CD4-positive, alpha-beta T cell treated with Interferon alpha-2 for 1 hour (primary cell): ENCODE results near the gene MRPL44.

ENCODE experiments used
- DNase-seq, 2 donors: peaks; one replicate each; pipeline ENCODE4 v3.0.0-alpha.2; 2020 to 2022

MRPL44 gene

DNA sequence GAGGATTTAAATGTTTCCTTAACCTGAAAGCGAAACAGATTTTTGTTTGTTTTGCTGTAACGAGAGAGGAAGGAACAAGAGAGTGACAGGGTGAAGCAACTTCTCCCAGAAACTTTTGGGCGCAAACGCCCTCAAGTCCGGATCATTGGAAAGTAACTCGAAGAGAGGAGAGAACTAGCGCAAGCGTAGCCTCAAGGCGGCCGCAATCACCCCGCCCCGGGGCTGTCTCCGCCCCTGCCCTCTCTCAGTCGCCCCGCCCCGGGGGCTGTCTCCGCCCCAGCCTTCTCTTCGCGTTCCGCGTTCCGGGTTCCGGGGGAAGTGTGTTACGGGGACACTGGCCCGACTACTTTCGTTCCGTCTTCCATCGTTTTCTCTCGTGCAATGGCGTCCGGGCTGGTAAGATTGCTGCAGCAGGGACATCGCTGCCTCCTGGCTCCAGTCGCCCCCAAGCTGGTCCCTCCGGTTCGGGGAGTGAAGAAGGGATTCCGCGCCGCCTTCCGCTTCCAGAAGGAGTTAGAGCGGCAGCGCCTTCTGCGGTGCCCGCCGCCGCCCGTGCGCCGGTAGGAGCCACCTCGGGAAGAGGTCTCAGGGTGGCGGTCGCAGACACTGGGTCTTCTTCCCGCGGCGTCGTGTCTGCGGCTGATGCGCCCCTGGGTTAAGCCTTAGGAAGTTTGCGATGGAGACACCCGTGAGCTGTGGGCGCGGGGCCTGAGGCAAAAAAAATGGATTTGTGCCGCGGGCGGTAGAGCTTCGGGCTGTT is at the start of gene MRPL44:
TSS of gene MRPL44 (plus strand) at position 372 of the 760 bp plus-strand sequence. CDS start at position 382, 10 bp downstream.
- DNase-seq = peak; percentile 93 to 96

DNA sequence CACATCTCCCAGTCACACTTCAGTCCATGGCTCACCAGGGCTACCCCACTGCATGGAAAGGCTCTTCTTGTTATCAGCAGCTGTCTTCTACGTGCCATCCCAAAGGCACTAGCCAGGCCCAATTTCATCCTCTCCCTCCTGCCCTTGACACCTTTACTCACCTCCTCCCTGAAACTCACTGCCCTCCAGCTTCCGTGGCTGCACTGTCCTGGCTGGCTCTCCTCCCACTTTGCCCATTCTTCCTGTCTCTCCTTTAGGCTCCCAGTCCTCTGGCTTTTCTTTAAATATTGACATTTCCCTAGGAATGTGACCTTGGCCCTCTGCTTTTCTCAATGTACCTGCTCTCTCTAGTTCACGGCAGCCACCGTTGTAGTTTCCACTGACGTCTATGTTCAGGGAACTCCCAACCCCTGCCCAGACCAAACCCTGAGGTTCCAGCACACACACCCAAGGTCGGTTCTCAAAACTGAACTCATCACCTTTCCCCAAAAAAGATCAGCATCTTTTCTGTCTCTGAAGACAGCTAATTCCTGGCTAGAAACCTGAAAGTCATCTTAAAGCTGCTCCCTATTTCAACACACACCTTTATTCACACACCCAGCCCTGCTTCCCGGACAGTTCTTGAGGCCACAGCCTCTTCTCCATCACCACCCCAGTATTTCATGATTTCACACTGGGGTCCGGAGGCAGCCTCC is 48.8 kb upstream of the MRPL44 start:
- no peak for DNase-seq

DNA sequence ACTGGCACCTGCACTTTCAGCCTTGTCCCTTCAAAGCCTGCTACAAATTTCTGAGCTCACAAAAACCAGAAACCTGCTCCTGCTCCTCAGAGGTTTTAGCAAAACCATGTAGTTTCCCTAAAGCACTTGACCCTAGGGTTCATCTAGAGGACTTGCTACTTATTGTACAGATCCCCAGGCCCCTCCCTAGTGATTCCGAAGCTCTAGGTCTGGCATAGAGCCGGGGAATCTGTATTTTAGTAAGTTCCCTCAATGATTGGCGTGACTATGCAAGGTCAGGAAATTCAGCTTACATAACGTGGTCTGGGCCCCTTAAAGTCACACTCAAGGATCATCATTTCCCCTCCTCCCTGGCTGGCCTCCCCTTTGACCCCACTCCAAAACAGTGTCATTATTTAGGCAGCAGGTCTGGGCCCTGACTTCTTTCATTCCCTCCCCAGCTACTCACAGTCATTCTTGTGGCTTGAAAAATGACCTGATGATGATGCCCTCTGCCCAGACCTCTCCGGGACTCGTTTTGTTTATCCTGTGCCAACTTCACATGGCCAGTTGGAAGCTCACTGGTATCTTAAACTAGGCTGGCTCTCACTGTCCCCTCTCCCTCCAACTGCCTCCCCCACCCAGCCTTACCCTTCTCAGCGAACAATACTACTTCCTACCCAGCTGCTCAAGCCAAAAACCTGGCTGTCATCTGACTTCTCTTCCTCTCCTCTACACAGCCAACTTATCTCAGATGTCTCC is 48.1 kb upstream of the MRPL44 start:
- DNase-seq = no peak

DNA sequence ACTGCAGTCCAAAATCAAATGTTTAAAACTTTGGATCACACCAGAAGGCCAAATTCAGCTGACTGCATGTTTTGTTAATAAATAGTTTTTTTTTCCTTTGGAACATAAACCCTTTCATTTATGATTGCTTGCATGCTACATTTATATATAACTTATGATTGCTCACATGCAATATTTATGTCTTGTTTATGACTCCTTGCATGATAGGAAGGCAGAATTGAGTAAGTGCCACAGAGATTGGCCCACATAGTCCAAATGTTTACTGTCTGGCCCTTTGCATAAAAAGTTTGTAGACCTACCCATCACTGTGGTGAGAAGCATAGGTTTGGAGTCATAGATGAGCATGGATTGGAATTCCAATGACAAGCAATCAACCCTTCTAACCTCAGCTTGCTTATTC is 42.9 kb upstream of the MRPL44 start:
- DNase-seq = no peak

DNA sequence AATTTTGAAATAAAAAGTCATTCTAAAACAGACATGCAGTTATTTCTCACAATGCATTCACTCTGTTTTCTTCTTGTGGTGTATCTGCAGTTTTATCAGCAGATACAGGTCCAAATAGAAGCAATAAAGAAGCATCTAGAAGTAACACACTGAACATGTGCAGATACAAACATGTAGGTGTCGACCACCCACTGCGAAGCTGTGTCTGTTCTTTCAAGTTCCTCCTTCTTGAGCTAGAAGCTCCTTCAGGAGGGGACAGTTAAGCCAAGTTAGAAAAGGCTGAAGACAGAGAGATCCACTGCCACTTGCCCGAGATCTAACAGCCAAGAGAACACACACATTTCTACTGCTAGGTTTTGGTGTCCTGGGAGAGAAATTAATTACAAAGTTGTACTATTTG is 42.2 kb upstream of the MRPL44 start:
- no peak for DNase-seq

DNA sequence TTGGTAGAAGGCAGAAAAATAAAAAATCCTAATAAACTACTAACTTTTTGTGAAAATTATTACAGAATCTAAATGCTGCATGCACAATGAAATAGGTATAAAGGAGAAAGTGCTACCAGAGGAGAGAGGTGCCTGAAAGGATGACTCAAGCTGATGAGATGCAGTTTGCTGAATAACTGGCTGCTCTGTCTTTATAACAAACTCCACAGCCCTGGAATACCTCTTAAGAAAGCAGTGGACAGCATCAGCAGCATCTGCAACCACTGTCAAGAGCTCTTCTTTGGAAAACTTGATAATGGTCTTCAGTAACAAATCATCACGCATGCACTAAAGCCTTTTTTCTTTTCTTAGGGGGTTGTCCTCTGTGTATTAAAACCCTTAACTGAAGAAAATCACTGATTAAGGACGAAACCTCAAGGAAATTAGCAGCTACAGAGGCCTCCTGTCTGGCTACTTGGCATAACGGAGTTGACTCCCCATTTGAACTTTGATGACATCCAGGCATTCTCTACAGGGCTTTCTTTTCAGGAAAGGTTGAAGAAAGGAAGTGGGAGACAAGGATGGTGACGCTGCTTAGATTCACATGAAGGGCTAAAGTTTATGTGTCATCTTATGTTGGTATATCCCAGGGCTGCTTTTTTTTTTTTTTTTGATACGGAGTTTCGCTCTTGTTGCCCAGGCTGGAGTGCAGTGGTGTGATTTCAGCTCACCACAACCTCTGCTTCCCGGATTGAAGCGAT is 40.9 kb upstream of the MRPL44 start:
- DNase-seq = no peak

DNA sequence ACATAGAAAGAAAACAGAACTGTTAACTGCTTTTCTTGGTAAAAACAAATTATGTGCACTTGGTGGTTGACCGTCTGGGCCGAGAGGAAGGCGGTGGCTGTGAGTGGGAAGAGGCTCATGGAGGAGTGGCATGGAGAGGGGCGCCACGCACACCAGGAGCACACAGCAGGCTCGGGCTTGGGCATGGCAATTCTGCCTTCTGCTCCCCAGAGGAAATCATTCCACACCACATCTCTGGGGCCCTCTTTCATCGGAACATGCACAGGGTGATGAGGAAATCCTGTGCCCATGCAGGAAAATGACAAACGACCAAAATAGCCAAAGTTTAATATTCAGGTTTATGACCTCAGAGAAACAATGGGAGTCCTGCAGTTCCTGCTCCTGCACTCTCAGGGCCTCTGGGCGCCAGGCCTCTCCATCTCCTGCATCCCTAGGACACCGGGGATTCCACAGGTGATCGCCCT is 38.6 kb upstream of the MRPL44 start:
- DNase-seq = no peak

DNA sequence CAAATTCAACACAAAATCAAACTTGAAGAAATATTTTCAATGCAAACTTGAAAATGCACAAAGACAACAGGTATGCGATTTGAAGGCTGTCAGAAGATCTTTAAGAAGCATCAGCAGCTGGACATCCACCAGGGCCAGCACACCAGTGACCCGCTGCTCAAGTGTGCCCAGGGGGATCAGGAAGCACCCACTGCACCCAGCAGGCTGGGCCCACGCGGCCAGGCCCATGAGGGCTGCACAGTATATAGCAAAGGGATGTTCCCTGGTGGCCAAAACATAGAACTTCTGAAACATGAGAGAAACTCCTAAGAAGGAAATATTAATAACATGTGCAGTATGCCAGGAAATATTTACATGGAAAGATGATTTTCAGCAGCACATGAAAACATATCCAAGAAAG is 37.2 kb upstream of the MRPL44 start:
- no peak for DNase-seq

DNA sequence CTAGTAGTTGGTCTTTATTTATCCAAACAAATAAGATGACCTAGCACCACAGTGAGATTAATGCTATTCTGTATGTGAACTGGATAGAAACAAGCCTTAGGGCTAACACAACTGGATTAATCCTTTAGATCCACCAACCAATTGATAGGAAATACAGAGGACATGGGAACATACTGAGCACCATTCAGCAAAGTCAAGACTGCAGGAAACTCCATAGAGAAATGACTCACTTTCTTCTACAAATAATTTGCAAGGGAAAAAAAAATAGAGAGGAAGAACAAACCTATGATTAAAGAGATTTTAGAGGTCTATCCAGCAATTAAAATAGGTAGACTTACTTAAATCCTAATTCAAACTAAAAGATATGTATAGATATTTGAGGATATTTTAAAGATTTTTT is 36.1 kb upstream of the MRPL44 start:
- DNase-seq = no peak

DNA sequence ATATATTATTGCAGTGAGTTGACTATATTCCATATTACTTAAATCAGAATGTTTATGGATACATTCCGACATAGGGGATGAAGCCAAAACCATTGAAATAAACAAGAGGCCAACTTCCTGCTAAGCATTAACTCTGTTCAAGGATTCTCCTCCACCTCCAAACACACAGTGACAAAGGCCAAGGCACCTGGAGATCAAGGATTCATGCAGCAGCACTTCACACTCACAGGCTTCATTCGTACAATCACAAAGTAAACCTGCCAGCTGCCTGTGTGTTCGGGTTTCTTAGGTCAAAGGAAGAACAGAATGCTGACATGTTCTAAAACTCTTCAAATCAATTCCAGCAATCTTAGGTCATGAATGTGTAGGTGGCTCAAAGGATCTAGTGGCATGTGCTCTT is 35.0 kb upstream of the MRPL44 start:
- no peak for DNase-seq

DNA sequence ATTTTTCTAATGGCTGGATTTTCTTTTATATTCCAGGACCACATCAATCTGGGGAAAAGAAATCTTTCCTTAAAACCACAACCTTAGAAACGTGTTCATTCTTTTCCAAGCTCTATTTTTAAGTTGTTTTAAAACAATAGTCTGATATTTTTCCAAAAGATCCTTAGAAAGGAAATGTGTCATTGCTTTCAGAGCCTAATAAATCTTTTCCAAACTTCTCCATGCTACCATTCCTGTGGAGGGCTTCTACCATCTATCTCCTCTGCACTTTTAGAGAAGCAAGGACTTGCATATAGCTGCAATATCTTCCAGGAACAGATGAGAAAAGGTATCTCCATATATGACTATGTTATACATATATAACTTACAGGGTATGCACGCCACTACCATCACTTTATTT is 33.3 kb upstream of the MRPL44 start:
- DNase-seq = no peak

DNA sequence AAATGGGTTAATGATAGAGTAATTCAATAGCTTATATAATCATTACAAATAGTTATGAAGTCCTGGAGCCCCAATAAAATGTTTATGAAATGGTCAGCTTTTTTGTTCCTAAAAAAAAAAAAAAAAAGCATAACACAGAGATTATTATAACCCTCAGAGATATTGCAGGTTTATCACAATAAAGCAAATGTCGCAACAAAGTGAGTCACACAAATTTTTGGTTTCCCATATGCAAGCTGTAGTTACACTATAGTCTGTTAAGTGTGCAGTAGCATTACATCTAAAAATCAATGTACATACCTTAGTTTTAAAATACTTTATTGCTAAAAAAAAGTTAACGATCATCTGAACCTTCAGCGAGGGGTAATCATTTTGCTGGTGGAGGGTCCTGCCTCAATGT is 32.2 kb upstream of the MRPL44 start:
- DNase-seq = no peak

DNA sequence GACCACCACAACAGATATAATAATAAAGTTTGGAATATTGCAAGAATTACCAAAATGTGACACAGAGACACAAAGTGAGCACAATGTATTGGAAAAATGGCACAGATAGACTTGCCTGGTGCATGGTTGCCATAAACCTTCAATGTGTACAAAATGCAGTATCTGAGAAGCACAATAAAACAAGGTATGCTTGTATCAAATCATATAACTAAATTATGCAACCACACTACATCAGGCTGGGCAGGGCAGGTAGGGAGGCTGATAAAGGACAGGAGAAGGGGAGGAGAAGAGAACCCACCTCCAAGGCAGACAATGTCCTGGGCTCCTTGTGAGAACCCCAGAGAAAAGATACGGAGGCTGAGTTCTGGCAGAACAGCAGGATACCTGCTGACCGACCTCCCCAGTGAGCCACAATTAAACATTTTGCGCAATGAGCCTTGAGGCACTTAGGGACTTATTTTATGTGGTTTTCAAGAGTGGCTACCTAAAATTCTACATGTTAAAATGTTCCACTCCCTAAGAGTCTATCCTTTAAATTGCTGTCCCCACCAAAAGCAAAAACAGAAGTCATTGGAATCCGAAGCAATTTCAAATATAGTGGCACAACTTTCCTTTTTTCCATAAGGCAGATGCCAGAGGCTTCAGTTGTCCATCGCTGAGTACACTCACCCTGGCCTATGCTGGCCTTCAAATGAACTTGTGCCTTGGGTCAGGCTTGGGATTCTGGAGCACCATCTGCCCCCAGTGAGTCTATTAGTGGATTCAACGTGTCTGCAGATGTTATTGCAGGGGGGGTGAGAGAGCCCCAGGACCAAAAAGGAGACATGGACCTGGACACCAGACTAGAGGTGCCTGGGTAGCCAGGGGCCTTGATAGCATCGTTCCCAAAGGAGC is 28.9 kb upstream of the MRPL44 start:
- DNase-seq = no peak

DNA sequence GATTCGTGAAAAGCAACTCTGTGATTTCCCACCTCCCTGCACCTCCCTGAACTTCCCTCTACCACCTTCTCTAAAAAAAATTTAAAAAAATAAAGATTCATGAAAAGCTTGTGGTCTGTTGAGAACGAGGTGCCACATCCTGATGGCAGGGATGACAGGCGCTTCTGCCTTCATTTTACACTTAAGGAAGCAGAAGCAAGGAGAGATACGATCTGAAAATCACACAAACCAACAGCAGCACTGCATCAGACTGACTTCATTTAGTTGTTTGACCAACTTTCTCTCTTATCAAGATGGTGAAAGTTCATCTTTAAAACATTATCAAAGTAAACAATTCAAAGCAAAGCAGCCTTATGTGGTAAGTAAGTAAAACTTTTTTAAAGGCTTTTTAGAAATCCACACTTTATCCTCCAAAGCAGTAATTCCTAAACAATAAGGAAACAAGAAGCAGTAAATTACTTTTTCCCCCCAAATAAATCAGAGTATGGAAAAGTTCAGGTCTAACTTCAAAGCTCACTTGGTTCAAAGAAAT is 27.6 kb upstream of the MRPL44 start:
- peak in 1 of 2 donors; percentile 53 for DNase-seq

DNA sequence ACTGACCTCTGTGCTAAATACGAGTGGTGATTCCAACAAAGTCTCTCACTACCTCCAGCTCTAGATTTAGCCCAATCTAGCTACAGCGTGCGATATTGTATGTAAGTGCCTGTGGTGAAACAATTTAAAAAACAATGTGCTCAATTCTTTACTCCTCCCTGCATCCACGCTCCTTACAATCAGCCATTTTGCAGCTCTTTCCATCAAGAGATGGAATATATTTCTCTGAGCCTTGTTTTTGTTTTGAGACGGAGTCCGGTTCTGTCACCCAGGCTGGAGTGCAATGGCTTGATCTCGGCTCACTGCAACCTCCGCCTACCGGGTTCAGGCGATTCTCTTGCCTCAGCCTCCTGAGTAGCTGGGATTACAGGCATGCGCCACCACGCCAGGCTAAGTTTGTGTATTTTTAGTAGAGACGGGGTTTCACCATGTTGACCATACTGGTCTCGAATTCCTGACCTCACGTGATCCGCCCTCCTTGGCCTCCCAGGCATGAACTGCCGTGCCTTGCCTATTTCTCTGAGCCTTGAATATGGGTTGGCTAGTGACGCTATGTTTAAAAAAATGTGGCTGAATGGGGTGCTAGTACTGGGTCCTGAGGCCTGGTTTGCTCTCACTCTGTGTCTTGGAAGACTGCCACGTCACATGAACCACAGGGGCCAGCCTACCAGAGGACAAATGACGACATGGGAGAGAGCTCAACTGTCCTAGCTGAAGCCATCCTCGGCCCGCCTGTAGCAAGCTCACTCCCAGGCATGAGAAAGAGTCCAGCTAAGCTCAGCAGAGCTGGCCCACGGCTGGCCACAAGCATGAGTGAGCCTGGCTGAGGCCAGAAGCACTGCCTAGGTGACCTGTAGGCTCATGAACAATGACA is 26.9 kb upstream of the MRPL44 start:
- DNase-seq = no peak

DNA sequence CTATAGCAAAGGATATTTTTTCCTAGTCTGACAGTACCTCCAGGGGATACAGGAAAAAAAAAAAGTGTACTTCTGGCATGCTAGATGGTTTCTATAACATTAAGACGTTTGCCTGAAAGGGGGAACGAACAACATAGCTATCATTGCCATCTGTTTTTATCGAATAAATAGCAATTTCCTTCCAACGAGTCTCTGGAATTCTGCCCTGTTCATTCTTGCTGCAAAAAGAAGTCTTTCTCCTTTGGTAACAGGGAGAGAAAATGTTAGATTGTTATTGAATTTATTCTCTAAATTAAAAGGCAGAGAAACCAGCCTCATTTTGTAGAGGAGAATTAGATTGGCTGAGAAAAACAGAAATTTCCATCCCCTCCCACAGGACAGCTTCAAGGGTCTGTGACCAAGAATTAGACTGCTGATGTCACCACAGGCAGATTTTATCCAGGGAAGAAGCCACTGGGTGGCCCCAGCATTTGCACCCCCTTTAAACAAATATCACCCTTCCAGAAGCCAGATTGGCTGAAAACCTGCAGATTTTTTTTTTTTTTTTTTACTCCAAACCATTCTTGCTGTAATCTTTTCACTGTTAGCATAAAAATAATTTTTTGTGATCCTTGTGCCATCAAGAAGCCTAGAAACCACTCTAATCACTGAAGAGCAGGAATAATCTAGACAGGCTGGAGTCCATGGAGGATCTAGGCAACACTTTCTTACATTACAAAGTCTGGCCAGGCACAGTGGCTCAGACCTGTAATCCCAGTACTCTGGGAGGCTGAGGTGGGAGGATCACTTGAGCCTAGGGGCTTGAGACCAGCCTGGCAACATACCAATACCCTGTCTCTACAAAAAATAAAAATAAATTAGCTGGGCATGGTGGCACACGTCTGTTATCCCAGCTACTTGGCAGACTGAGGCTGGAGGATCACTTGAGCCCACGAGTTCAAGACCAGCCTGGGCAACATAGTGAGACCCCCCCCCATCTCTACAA is 24.2 kb upstream of the MRPL44 start:
- DNase-seq = no peak

DNA sequence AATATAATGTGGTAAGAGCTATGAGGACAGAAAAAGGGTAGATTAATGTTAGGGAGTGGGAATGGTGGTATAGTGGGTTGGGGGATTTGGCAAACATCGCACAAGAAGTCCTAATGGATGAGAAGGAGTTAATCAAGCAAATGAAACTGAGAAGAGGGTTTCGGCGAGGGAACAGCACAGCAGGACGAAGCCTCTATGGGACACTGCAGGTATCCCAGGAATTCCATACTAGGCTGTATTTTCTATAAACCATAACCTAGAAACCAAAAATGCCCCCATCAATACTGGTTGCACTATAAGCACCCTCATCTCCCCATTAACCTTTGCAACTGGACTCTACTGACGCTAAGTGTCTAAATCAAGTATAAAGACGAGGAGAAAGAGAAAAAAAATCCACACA is 22.4 kb upstream of the MRPL44 start:
- DNase-seq = no peak

DNA sequence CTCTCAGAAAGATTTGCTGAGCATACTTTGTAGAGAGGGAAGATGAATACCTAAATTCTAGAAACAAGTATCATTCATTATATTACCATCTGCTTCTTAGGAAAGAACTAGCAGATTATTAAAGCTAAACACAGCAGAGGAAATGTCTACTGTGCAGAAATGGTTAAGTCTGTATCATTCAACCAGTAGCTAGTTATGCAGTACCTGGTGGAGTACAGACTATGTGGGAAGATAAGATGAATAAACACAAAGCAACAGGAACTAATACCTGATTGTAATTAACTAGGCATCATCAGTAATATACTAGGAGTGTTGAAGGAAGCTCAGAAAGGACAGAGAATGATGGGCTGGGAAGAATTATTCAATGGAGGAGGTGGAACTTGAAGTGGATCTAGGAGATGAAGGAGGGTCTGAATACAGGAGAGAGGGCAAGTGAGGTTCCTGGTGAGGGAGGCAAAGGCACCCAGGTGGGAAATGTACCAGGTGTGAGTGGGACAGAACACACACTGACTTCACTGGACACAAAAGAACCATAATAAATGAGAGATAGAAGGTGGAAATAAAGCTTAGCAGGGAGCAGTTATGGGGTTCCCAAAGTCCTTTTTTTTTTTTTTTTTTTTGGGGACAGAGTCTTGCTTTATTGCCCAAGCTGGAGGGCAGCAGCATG is 21.7 kb upstream of the MRPL44 start:
- DNase-seq = no peak

DNA sequence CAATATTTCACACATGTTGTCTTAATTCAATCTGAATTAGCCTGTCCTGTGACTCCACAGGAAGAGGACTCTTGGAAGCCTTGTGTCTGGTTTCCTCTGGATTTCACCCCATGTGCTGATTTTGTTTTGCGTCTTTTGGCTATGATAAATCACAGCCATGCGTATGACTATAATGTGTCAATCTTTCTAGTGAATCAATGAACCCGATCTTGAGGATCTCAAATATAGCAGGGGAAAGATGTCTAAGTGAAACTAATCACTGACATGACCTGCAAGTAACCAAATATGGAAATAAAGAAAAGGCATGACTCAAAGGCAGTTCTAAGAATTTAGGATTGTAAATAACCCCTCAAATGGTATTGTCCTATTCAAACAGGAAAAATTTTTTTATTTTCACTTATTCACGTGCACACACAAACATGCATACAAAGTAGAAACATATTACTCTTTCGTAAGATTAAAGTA is 20.4 kb upstream of the MRPL44 start:
- DNase-seq = no peak
